PC-9 (cell line): ENCODE measurements around the gene IL22RA2. TPM values are rescaled to one million over a fixed set of nuclear protein-coding genes. Genes with fewer than 3 reads are reported as not detected.

Experiments used
- BruUV-seq: library from RNA; stranded (reverse); fragments of 400-500 nt; replicated peaks from 2 replicates; lab custom pipeline; 2021; lab: Mats Ljungman, UMichigan
- CTCF ChIA-PET: fragments of 300-600 bp; sonication (Branson Sonifier 250); formaldehyde crosslinking; loops from one replicate; lab custom pipeline; 2022; ENCODE audit warnings: antibody characterized with exemption; lab: Charles Lee
- POLR2A ChIA-PET: fragments of 300-600 bp; sonication (Branson Sonifier 250); formaldehyde crosslinking; loops from one replicate; lab custom pipeline; 2022; ENCODE audit warnings: antibody characterized with exemption; ENCODE audit not compliant: unreplicated experiment; lab: Charles Lee
- DNase-seq, 2 experiments: peaks; one replicate each; pipeline versions ENCODE4 v3.0.0 to v3.0.0-alpha.2; 2015 to 2022; ENCODE audit warnings: mixed read lengths in 1 of 2
- H2AFZ ChIP-seq: fragments of 200-600 bp; sonication (generic); 2 replicates; pipeline ENCODE4 v1.8.1; 2017; ENCODE audit warnings: antibody characterized with exemption
- H3F3A ChIP-seq: fragments of 200-600 bp; sonication (generic); 2 replicates; pipeline ENCODE4 v1.8.1; 2017; ENCODE audit warnings: antibody characterized with exemption, mild to moderate bottlenecking, low read depth; ENCODE audit not compliant: insufficient read depth
- H3K27ac ChIP-seq: fragments of 200-600 bp; sonication (generic); 2 replicates; pipeline ENCODE4 v1.6.1; 2016; ENCODE audit warnings: mixed run types
- H3K27me3 ChIP-seq: fragments of 200-600 bp; sonication (generic); 2 replicates; pipeline ENCODE4 v1.6.1; 2016; ENCODE audit warnings: low read depth, mixed run types; ENCODE audit not compliant: insufficient read depth
- H3K36me3 ChIP-seq: fragments of 200-600 bp; sonication (generic); 2 replicates; pipeline ENCODE4 v1.6.1; 2016; ENCODE audit warnings: low read depth, mixed run types
- H3K4me1 ChIP-seq: fragments of 200-600 bp; sonication (generic); replicated peaks from 2 replicates; pipeline ENCODE4 v1.6.1; 2016; ENCODE audit warnings: mixed run types; ENCODE audit not compliant: insufficient read depth
- H3K4me2 ChIP-seq: fragments of 200-600 bp; sonication (generic); 2 replicates; pipeline ENCODE4 v1.6.1; 2017; ENCODE audit warnings: mixed run types
- H3K4me3 ChIP-seq: fragments of 200-600 bp; sonication (generic); 2 replicates; pipeline ENCODE4 v1.6.1; 2016; ENCODE audit warnings: mixed run types
- H3K79me2 ChIP-seq: fragments of 200-600 bp; sonication (generic); 2 replicates; pipeline ENCODE4 v1.6.1; 2017; ENCODE audit warnings: low read depth, mixed run types
- H3K9me2 ChIP-seq: fragments of 200-600 bp; sonication (generic); 2 replicates; pipeline ENCODE4 v1.8.1; 2017; ENCODE audit warnings: mild to moderate bottlenecking; ENCODE audit not compliant: insufficient read depth
- H3K9me3 ChIP-seq: fragments of 200-600 bp; sonication (generic); 2 replicates; pipeline ENCODE4 v1.8.1; 2016; ENCODE audit warnings: low read depth; ENCODE audit not compliant: insufficient read depth
- H4K20me1 ChIP-seq: fragments of 200-600 bp; sonication (generic); 2 replicates; pipeline ENCODE4 v1.8.1; 2017; ENCODE audit not compliant: insufficient read depth
- CTCF ChIP-seq: fragments of 200-600 bp; sonication (generic); conservative IDR thresholded peaks from 2 replicates; pipeline ENCODE4 v1.6.1; 2017; ENCODE audit warnings: mixed run types, antibody characterized with exemption, mild to moderate bottlenecking, moderate library complexity
- EZH2 ChIP-seq: fragments of 200-600 bp; sonication (generic); IDR thresholded peaks from 2 replicates; pipeline ENCODE4 v1.8.0; 2017; ENCODE audit warnings: antibody characterized with exemption, low read depth
- intact Hi-C: fragments of 100-400 bp; cut with micrococcal nuclease; formaldehyde crosslinking; loops from one replicate; pipeline ENCODE4 v1.10.0; 2022; ENCODE audit not compliant: unreplicated experiment
- total RNA-seq: library from RNA; stranded (reverse); gene quantifications from 2 replicates; pipeline ENCODE4 v1.2.3, GENCODE V29; 2021

Gene IL22RA2
- total RNA-seq, 1 experiment from 2014 or later: not detected

- H3K9me3 ChIP-seq: peaks cover 20% of the 10 kb centered on the region; the same call in 1 of the 2 replicates
- H4K20me1 ChIP-seq: no peaks in the 10 kb centered on the region
- H3F3A ChIP-seq: no peaks in the 10 kb centered on the region
- TF ChIP-seq EZH2 (no peak), CTCF (no peak)
- H3K36me3 ChIP-seq: no peaks in the 10 kb centered on the region
- H3K4me1 ChIP-seq: peaks cover 3% of the 10 kb centered on the region; the same call in 1 of the 2 replicates
- intact Hi-C loops: no loop called here
- CTCF ChIA-PET: no interaction called here
- no peak overlapping the region for H2AFZ ChIP-seq
- no peak overlapping the region for H3K4me3 ChIP-seq
- no peaks in the 10 kb centered on the region for H3K9me2 ChIP-seq
- no peaks in the 10 kb centered on the region for H3K27me3 ChIP-seq
- no peak overlapping the region for H3K4me2 ChIP-seq
- DNase-seq: no peak
- no TSS peak for BruUV-seq
- H3K27ac ChIP-seq: no peak overlapping the region
- POLR2A ChIA-PET: no interaction called here
- no peaks in the 10 kb centered on the region for H3K79me2 ChIP-seq
Measured at GRCh38 chr6:137117581-137117980, 55.9 kb downstream of the IL22RA2 start.

- ChIA-PET CTCF (no interaction called here), POLR2A (no interaction called here)
- no peak overlapping the region for H3K27ac ChIP-seq
- H3K79me2 ChIP-seq: no peaks in the 10 kb centered on the region
- peaks cover 20% of the 10 kb centered on the region; the same call in 1 of the 2 replicates for H3K9me3 ChIP-seq
- no peaks in the 10 kb centered on the region for H3K9me2 ChIP-seq
- no peak overlapping the region for H2AFZ ChIP-seq
- BruUV-seq: no TSS peak
- H3K4me2 ChIP-seq: no peak overlapping the region
- intact Hi-C loops: no loop called here
- H3K27me3 ChIP-seq: no peaks in the 10 kb centered on the region
- no peaks in the 10 kb centered on the region for H3K4me1 ChIP-seq
- H3K36me3 ChIP-seq: no peaks in the 10 kb centered on the region
- no peak for DNase-seq
- no peak overlapping the region for H3K4me3 ChIP-seq
- TF ChIP-seq CTCF: no peak
- TF ChIP-seq EZH2: no peak
- no peaks in the 10 kb centered on the region for H4K20me1 ChIP-seq
- 0 out of 2 replicates have a peak, but pooled peaks cover 2% of the 10 kb centered on the region for H3F3A ChIP-seq
Measured at GRCh38 chr6:137116807-137117206, 56.6 kb downstream of the IL22RA2 start.

GRCh38 chr6:137115658-137116057, 57.8 kb downstream of the IL22RA2 start:
- DNase-seq: no peak
- H3K9me2 ChIP-seq: no peaks in the 10 kb centered on the region
- intact Hi-C loops: no loop called here
- no peak overlapping the region for H3K4me3 ChIP-seq
- ChIA-PET CTCF (no interaction called here), POLR2A (interaction anchor here (0.7 kb wide), 1 partner anchor 146 kb away, joined by 6 read pairs; no protein-coding TSS in a partner anchor)
- H3F3A ChIP-seq: 0 out of 2 replicates have a peak, but pooled peaks cover 3% of the 10 kb centered on the region
- no peaks in the 10 kb centered on the region for H3K27me3 ChIP-seq
- H3K27ac ChIP-seq: no peak overlapping the region
- no peaks in the 10 kb centered on the region for H3K79me2 ChIP-seq
- H4K20me1 ChIP-seq: no peaks in the 10 kb centered on the region
- peaks cover 18% of the 10 kb centered on the region; the same call in 1 of the 2 replicates for H3K9me3 ChIP-seq
- no peaks in the 10 kb centered on the region for H3K4me1 ChIP-seq
- no peaks in the 10 kb centered on the region for H3K36me3 ChIP-seq
- TF ChIP-seq EZH2 (no peak), CTCF (no peak)
- H3K4me2 ChIP-seq: no peak overlapping the region
- no peak overlapping the region for H2AFZ ChIP-seq
- BruUV-seq: no TSS peak
